Gastroesophageal sphincter (tissue), 3 donors: ENCODE data around the gene INPP4B.

Experiments used
- CTCF ChIP-seq, 4 experiments: fragments of 200-600 bp in 2 of 4; fragments of 450-650 bp in 2 of 4; sonication (generic) in 1 of 4; IDR thresholded peaks; one replicate each; pipeline ENCODE4 v1.5.1; 2017 to 2019; ENCODE audit warnings: antibody characterized with exemption in 4 of 4, mild to moderate bottlenecking in 2 of 4, moderate library complexity in 2 of 4
- POLR2A ChIP-seq, 2 donors: fragments of 450-650 bp; IDR thresholded peaks; one replicate each; pipeline ENCODE4 v1.6.1; 2017; ENCODE audit warnings: antibody characterized with exemption in 2 of 2, mild to moderate bottlenecking in 2 of 2, moderate library complexity in 1 of 2
- POLR2AphosphoS5 ChIP-seq: sonication (generic); formaldehyde crosslinking; IDR thresholded peaks from one replicate; pipeline ENCODE4 v1.6.1; 2017; ENCODE audit warnings: antibody characterized with exemption

GRCh38 chr4:142559986-142560385 is 286.1 kb downstream of the INPP4B start:
- TF ChIP-seq CTCF (IDR thresholded peaks at IDR 0.05) = no peak
- TF ChIP-seq POLR2A (IDR thresholded peaks at IDR 0.05) = no peak
- TF ChIP-seq POLR2AphosphoS5 = no peak
